Effector CD8-positive, alpha-beta T cell (primary cell): ENCODE results near the gene DDX51.
"Not testable (repeated sequence)": the region's sequence is repeated elsewhere in the genome, so short reads cannot be mapped to it uniquely, and the experiment has no call there.

ENCODE experiments used
- DNase-seq: peaks from one replicate; lab custom pipeline; 2025; lab: John Stamatoyannopoulos, UW

The DDX51 gene

GRCh38 chr12:132140918-132141841 lies 2.9 kb downstream of the DDX51 start:
- DNase-seq: no peak

DNA sequence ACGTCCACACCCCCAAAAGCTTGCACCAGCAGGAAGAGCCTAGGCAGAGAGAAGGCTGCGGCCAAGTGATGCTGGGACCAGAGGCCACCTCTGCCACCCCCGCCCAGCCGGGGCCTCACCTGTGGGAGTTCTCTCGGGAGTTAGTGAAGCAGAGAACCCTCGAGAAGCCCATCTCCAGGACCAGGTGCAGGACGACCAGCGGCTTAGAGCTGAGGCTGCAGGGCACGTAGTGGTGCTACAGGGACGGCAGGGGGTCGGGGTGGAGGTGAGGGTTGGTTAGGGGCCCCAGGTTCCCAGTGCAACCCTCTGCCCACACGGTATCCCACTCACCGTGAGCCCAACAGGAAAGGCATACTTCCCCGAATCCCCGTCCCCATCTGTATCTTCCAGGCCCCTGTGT lies 3.6 kb downstream of the DDX51 start:
- no peak for DNase-seq

GRCh38 chr12:132139912-132140311 lies 4.2 kb downstream of the DDX51 start:
- DNase-seq: no peak

DNA sequence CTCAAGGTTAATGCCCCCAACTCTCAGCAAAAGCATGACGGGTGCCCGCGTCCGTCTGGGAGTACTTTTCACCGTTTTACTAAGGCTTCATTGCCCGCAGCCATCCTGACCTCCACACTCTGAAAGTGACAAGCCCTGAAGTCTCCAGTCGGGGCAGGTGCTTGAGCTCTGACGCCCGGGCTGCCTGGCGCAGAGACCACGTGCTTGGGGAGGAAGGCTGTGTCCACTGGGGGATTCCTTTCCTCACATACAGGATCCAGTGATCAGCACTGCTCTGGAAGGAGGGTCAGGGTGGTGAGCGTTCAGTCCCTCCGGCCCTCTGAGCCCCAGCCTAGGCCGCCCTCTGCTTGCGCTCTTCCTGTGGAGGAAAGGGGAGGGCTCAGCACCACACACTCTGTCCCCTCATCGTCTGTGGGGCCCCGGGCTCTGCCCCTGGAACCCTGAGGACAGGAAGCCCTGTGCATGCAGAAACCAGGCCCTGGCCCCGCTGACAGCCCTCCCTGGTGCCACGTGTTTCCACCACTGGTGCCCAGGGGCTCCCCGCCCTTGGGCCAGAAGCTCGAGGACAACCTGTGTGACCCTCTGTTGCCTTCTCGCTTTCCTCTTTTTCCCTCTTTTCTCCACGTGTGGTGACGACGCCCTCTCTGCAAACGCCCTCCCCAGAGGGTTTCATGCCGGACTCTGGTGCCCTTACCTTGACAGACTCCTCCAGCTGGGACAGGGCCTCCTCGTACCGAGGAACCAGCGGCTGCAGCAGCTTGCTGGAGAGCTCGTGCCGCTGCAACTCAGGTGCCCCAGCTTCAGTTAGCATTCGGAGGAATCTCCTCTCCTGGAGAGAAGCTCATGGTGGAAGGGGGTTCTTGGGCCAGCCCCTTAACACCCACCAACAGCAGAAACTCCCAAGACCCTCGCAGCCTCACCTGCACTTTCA lies 4.9 kb downstream of the DDX51 start:
- DNase-seq: no peak

- DNase-seq: no peak
Measured at GRCh38 chr12:132137483-132138125, 6.5 kb downstream of the DDX51 start.

GRCh38 chr12:132136226-132136625 lies 7.9 kb downstream of the DDX51 start:
- not testable (repeated sequence) for DNase-seq

DNA sequence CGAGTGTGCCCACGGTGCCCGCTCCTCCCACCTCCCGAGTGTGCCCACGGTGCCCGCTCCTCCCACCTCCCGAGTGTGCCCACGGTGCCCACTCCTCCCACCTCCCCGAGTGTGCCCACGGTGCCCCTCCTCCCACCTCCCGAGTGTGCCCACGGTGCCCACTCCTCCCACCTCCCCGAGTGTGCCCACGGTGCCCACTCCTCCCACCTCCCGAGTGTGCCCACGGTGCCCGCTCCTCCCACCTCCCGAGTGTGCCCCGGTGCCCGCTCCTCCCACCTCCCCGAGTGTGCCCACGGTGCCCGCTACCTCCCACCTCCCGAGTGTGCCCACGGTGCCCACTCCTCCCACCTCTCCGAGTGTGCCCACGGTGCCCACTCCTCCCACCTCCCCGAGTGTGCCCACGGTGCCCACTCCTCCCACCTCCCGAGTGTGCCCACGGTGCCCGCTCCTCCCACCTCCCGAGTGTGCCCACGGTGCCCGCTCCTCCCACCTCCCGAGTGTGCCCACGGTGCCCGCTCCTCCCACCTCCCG lies 9.4 kb downstream of the DDX51 start:
- not testable (repeated sequence) for DNase-seq

GRCh38 chr12:132133952-132134652 lies 10.0 kb downstream of the DDX51 start:
- no peak for DNase-seq

DNA sequence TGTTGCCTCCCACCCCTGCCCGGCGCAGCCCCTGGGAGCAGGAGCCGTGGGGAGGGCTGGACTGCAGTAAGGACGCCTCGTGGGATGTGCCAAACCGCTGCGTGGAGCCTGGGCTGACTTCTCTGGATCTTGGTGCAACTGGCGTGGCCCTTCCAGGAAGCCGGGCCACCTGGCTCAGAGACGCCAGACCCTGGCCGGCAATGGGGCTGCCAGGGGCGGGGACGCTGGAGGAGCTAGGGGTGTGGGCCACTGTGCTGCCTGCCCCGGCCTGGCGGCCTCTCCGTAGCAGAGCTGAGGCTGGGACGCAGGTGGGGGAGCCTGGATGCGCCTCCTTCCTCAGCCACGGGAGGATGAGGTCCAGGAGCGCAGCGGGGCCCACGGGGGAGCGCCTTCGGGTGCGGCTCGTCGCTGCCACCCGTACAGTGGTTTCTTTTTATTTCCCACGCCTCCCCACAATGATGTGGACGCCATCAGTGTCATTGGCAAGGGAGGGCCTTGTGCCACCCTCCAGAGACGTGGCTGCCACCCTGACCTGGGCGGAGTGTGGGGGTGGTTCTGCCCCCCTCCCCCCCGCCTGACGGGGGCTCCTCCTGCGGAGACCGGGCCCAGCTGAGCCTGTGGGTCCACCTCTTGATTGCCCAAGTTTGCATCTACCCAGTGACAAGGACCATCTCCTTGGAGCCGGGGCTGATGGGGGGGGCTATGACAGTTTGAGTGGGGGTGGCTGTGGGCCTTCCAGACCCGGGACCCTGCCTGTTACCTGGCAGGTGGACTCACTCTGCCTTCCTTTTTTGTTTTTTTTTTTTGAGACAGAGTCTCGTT lies 11.3 kb downstream of the DDX51 start:
- no peak for DNase-seq

DNA sequence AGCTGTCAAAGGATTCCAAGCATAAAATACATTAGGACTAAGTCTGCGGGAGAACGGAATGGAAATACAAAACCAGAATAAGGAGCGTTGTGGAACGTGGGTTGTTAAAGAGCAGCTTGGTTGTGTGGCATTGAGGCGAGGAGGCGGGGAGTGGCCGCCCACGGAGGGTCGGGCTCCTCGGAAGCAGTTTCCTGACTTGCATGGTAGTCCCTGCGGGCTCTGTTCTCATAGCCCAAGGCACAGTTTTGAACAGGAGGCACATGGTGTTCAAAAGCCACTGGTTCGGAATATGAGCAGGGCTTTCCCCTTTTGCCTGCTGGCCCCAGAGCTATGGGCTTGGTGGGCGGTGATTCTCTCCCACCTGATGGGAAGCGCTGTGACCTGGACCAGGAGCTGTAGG lies 12.2 kb downstream of the DDX51 start:
- DNase-seq: no peak

- no peak for DNase-seq
Measured at GRCh38 chr12:132131229-132131628, 12.9 kb downstream of the DDX51 start.

DNA sequence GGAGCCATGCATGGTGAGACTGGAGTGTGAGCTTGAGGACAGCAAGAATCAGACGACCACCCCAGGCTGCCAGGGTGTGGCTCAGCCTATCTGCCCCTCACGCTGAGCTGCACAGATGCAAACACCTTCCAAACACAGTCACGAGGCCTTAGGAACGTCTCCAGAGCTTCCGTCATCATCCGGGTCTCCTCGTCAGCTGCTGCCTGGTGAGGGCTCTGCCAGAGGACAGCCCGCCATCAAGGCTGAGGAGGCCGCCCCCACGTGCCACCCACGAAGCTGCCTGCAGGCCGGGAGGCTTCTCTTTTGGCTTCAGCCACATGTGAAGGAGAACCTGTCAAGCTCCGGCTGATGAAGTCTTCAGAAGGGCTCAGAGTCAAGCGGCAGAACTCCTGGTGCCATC lies 13.4 kb downstream of the DDX51 start:
- DNase-seq: no peak

DNA sequence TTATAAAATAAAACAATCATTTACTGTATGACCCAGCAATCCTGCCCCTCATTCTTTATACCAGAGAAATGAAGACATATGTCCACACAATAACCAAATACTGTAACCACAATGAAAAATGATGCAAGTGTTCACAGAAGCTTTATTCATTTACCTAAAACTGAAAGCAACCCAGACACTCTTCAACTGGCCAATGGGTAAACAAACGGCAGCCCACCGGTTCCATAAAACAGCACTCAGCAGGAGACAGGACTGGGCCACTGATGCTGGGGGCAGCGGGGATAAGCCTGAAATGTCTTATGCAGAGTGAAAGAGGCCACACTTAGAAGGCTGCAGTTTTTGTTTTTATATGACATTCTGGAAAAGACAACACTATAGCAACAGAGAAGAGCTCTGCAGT lies 15.1 kb downstream of the DDX51 start:
- no peak for DNase-seq

GRCh38 chr12:132127041-132127440 lies 17.1 kb downstream of the DDX51 start:
- no peak for DNase-seq

DNA sequence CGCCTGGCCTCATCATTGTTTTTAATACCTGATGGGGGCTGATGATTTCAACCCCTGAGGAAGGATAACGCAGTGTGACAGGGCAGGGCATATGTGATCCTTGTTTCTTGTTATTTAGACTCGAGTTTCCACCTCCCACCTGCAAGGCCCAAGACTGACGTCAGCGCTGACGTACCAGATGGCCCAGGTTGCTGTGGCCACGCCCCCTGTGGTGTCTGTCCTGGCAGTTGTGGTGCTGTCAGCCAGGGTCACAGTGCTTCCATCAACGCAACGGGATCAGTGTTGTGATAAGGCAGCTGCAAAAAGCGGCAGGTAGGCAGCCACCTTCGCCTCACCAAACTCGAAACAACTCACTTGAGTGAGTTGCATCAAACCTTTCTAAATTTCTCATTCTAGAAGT lies 18.4 kb downstream of the DDX51 start:
- no peak for DNase-seq

DNA sequence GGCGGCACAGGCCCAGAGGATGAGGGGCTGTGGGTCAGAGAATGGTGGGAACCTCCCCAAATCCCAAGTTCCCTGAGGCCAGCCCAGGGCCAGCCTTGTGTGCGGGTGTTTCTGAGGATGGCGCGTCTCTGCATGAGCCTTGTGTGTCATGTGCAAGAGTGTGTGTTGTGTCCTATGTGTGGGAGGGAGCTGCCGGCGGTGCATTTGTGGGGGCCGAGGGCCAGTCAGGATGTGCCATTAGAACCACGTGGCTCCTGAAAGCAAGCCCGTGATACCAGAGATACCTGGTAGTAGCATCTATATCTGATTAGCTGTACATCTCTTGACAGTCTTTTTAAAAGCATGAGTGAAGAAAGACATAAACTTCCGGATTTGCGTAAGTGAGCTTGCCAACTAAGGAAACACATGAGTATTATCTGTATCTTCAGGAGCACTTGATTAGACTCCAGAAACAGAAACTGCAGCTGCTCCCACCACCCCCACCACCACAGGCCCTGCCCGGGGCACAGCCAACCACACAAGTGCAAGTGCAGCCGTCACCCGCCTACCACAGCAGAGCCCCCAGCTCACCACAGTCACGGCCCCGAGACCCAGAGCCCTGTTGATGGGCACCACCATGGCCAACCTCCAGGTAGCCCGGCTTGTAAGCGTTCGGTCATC lies 19.2 kb downstream of the DDX51 start:
- DNase-seq: no peak

DNA sequence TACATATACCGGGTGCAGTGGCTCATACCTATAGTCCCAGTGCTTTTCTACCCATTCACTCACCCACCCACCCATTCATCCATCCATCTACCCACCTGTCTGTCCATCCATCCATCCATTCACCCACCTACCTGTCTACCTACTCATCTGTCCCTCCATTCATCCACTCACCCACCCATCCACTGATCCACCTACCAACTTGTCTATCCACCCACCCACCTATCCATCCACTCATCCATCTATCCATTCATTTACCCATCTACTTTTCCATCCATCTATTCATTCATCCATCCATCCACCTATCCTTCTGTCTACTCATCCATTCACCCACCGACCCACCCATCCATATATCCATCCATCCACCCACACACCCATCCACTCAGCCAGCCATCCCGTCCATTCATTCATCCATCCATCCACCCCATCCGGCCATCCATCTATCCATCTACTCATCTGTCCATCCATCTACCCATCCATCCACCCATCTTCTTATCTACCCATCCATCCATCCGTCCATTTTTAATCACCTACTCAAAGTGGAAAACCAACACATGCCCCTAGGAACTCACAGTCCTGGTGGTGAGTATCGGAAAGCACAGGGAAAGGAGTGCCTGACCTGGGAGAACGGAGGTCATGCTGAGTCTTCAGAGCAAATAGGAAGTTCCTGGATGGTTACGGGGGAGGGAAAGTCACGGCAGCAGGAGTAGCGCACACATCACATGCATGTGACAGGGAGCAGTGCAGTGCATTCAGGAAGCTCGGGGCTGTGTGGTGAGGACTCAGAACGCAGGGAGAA lies 20.0 kb downstream of the DDX51 start:
- DNase-seq: no peak

- DNase-seq: no peak
Measured at GRCh38 chr12:132121283-132121682, 22.8 kb downstream of the DDX51 start.

GRCh38 chr12:132118876-132119275 lies 25.2 kb downstream of the DDX51 start:
- no peak for DNase-seq
